ENCODE data around the gene BPIFB6.

The BPIFB6 gene

DNA sequence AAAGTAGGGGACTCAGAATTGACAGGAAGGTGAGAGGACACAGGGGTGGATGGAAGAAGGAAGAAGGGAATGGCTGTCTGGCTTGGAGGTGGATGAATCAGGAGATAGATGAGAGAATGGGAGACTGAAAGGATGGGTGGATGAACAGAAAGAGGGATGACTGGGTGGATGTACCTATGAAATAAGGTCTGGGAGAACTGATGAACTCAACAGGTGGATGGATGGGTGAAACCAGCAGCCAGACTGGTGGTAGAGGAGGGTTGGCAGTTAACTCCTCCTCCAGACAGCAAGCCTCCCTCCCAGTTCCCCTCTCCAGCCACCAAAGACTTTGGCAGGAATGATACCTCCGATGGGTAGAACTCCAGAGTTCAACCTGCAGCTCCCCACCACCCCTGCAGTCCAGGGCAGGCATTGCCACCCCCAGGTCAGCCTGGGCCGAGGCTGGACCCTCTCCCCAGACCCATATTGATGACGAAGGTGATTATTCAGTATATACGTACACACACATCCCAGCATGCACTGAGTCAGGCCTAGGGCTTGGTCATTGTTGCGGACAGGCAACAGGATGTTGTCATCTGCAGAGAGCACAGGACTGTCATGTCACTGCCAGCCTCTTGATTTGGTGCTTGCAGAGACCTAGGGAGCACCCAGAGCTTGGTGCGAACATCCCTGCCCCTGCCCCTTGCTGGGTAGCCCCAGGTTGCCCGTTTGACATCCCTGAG, 29.2 kb upstream of the BPIFB6 start:
- no peak for DNase-seq

DNA sequence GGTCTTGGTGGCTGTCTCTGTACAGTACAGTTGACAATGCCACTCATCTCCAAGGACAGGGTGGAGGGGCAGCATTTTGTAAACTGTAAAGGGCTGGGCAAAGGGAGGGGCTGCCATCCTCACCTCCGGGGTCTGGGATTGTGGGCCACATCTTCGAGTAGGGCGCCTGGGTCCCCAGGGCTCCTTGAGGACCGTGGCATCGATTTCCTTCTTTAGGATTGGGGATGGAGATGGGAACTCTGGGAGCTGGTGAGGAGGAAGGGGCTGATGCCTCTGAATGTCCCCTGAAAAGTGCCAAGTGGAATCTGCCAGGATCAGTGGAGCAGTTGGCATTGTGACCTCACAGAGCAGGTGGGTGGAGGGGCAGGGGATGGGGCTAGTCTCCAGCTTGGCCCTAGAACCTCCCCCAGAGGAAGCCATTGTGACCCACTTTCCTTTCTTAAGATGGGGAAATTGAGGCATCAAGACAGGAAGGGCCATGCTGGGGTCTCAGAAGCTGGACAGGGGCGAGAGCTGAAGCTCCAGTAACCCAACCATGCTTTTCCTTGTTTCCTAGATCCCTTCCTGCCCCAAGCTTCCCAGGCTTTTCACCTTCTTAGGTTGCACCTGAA, 27.2 kb upstream of the BPIFB6 start, which contains the start of gene SUN5:
Gene SUN5, minus strand, starts transcription at position 293 of the 611 bp plus-strand sequence. Its CDS starts 93 bp downstream, at position 200.
- no peak for DNase-seq

- DNase-seq: no peak
Observed at GRCh38 chr20:33005132-33005566, 26.3 kb upstream of the BPIFB6 start.

GRCh38 chr20:33005908-33006775, 25.3 kb upstream of the BPIFB6 start:
- DNase-seq: no peak

- no peak for DNase-seq
Observed at GRCh38 chr20:33006776-33007375, 24.6 kb upstream of the BPIFB6 start.

DNA sequence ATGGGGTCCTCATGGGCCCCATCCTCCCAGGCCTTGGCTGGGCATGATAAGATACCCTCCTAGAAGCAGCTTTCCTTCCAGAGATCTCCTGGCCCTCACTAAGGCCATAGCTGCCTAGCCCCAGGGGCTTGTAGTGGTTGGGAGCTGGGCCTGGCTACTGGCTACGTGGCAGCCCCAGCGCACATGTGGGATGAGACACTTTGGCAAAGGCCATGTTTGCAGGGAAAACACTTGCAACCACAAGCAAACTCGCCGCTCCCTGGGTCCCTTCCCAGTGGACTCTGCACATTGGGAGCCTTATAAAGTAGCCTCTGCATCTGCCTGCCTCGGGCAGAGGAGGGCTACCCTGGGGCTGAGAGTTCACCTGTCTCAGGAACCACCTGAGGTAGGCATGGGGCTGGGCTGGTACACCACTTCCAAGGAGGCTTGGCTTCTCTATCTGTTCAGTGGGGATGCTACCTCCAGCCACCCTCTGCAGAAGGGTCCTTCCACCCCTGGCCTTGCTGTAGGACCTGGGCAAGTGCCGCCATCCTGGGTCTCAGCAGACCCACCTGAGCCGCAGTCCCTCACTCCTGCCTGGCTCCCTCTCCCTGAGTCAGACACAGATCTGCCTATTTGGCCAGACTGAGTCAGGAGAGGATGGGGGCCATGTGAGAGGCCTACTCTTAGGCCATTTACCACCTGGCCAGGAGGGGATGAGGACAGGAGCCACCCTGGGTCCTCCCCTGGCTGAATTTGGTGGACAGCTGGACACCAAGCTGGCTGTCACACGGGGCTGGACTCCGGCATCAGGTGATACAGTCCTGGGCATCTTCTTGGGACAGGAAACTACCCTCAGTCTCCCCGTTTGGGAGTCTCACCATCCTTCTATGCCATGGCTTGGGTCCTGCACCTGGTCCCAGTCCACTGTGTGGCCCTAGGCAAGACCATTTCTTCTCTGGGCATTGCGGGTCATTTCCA, 23.8 kb upstream of the BPIFB6 start, which contains the start of gene BPIFB2:
Gene BPIFB2, plus strand, starts transcription at position 329 of the 960 bp plus-strand sequence. CDS start 871 bp downstream, outside the sequence.
- DNase-seq: no peak

GRCh38 chr20:33008336-33009213, 22.9 kb upstream of the BPIFB6 start:
- DNase-seq: no peak

- DNase-seq: no peak
Observed at GRCh38 chr20:33009214-33010132, 22.0 kb upstream of the BPIFB6 start.

- DNase-seq: no peak
Observed at GRCh38 chr20:33010133-33010504, 21.3 kb upstream of the BPIFB6 start.

DNA sequence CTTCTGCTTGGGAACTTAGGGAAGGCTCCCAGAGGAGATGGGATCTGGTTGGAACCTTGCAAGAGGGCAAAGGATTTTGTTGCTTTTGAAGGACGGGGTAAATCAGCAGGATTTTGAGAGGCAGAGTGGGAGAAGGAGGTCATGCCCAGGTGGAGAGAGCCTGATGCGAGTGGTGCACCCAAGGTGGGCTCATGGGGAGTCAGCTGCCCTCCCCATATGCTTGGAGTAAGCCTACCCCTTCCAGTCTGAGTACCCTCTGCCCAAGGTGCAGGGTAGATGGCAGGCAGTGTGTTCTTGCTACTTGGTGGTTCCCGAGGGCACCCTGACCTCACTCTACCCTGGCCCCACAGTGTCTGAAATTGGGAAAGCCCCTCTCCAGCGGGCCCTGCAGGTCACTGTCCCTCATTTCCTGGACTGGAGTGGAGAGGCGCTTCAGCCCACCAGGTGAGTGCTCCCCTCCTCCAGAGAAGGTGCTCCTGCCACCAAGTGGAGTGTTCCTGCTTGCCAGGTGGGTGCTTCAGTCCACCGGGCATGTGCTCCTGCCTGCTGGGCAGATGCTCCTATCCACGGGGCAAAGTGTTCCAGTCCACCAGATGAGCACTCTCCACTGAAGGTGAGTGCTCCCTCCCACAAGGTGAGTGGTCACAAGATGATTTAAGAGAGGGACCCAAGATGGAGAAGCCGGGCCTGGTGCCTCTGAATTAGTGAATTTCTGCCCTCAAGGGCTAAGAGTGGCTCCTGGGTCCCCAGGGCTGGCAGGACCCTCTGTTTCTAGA, 20.6 kb upstream of the BPIFB6 start:
- no peak for DNase-seq

- DNase-seq: no peak
Observed at GRCh38 chr20:33012327-33013189, 18.9 kb upstream of the BPIFB6 start.

GRCh38 chr20:33013701-33014326, 17.6 kb upstream of the BPIFB6 start:
- DNase-seq: no peak

DNA sequence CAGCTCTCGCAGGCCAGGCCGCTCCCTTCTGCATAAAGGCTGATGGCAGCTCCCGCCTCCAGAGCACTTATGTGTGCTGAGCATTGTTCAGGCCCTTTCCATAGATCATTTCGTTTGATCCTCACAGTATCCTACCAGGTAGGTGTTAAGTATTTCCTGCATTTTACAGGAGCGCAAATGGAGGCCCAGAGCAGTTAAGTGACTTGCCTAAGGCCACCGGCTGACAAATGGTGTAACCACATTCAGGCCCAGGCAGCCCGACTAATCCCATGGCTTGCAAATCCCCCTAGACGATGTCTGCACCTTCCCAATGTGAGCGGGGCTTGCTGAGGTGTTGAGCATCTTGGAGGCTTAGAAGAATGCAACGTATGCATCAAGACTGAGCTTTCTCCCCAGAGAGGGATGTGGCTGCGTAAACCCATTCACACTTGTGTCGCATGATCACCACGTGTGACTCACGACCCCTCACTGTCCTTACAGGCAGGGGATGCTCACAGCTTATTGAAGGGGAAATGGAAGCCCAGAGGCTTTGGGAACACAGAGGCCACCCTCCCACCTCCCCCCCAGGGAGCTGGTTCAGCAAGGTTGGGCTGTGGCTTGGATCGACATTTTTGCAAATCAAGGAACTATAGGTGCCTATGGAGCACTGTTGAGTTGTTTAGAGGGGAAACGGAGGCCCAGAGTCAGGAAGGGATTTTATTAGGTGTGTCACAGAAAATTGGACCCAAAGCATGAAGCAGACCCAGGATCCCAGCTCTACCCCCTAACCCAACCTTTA, 16.9 kb upstream of the BPIFB6 start:
- no peak for DNase-seq

DNA sequence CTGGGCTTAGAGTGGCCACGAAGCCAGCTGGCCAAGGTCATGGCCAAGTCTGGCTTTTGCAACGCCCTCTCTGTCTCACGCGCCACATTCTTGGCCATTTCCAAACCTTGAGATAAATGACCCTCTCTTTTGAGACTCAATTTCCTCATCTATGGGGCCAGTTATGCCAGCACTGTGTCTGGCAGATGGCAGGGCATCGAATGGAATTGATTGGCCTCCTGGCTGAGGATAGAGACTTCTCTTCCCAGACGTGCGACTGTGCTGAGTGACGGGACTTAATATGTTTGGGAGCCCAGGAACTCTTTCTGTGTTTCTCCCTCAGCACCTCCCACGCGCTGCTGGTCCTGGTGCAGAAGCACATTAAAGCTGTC, 16.3 kb upstream of the BPIFB6 start:
- no peak for DNase-seq

GRCh38 chr20:33015700-33016580, 15.5 kb upstream of the BPIFB6 start:
- DNase-seq: no peak

Data from femur (tissue), 1 donor.